ENCODE results near the gene PRELP. TPM values are rescaled to one million over a fixed set of nuclear protein-coding genes. Genes with fewer than 3 reads are reported as not detected.

Gene PRELP
- total RNA-seq, 1 donor from 2014 or later: 80.0 TPM

- DNase-seq (ENCODE audit: low spot score): no peak
These were observed 709 bp downstream of the PRELP start for GRCh38 chr1:203476216-203476814.

- no peak for DNase-seq (ENCODE audit: low spot score)
These were observed 2.1 kb downstream of the PRELP start for GRCh38 chr1:203477748-203478147.

- DNase-seq (ENCODE audit: low spot score): no peak
These were observed 2.6 kb downstream of the PRELP start for GRCh38 chr1:203478231-203478630.

GRCh38 chr1:203478986-203479385 is 3.4 kb downstream of the PRELP start:
- DNase-seq (ENCODE audit: low spot score): no peak

GRCh38 chr1:203479646-203480045 is 4.0 kb downstream of the PRELP start:
- no peak for DNase-seq (ENCODE audit: low spot score)

GRCh38 chr1:203480084-203480483 is 4.5 kb downstream of the PRELP start:
- DNase-seq (ENCODE audit: low spot score): no peak

- DNase-seq (ENCODE audit: low spot score): no peak
These were observed 5.0 kb downstream of the PRELP start for GRCh38 chr1:203480525-203481084.

- no peak for DNase-seq (ENCODE audit: low spot score)
These were observed 5.6 kb downstream of the PRELP start for GRCh38 chr1:203481196-203481595.

GRCh38 chr1:203486618-203487370 is 11.2 kb downstream of the PRELP start:
- no peak for DNase-seq (ENCODE audit: low spot score)

GRCh38 chr1:203488539-203488938 is 12.9 kb downstream of the PRELP start:
- no peak for DNase-seq (ENCODE audit: low spot score)

- DNase-seq (ENCODE audit: low spot score): no peak
These were observed 15.0 kb downstream of the PRELP start for GRCh38 chr1:203490607-203491006.

- DNase-seq (ENCODE audit: low spot score): no peak
These were observed 16.1 kb downstream of the PRELP start for GRCh38 chr1:203491664-203492063.

GRCh38 chr1:203492082-203492747 is 16.6 kb downstream of the PRELP start:
- no peak for DNase-seq (ENCODE audit: low spot score)

GRCh38 chr1:203492748-203493130 is 17.1 kb downstream of the PRELP start:
- DNase-seq (ENCODE audit: low spot score): no peak

GRCh38 chr1:203493901-203494300 is 18.3 kb downstream of the PRELP start, which contains the start of gene OPTC:
OPTC (plus strand) TSS chr1:203494153; CDS start chr1:203496006, 1,853 bp downstream.
- DNase-seq (ENCODE audit: low spot score): no peak

GRCh38 chr1:203495845-203496244 is 20.2 kb downstream of the PRELP start:
- DNase-seq (ENCODE audit: low spot score): no peak

GRCh38 chr1:203497269-203497777 is 21.7 kb downstream of the PRELP start:
- no peak for DNase-seq (ENCODE audit: low spot score)

GRCh38 chr1:203499643-203500278 is 24.2 kb downstream of the PRELP start:
- no peak for DNase-seq (ENCODE audit: low spot score)

GRCh38 chr1:203500279-203500678 is 24.7 kb downstream of the PRELP start:
- DNase-seq (ENCODE audit: low spot score): no peak

GRCh38 chr1:203503836-203504235 is 28.2 kb downstream of the PRELP start:
- DNase-seq (ENCODE audit: low spot score): no peak

Data from mesenteric fat pad (tissue), 1 donor.